ENCODE data around the gene JSRP1.

GRCh38 chr19:2270423-2271233 lies 14.4 kb upstream of the JSRP1 start:
- TF ChIP-seq YY1 (IDR thresholded peaks at IDR 0.05; ENCODE audit: insufficient read depth, insufficient read length) (no peak), ZNF274 (IDR thresholded peaks at IDR 0.05; ENCODE audit: low read depth, low read length) (no peak), SUZ12 (IDR thresholded peaks at IDR 0.05; ENCODE audit: extremely low read depth, insufficient read depth, insufficient read length) (no peak)
